KOPT-K1 (cell line): Measurements from ENCODE around the gene RIC3.

Source experiments
- H3K27ac ChIP-seq: fragments of 200-600 bp; sonication (generic); 2 replicates; pipeline ENCODE4 v1.5.1; 2016; ENCODE audit warnings: antibody characterized with exemption, mild to moderate bottlenecking, low read depth, low read length; ENCODE audit not compliant: poor library complexity, severe bottlenecking
- H3K36me3 ChIP-seq: fragments of 200-600 bp; sonication (generic); 2 replicates; pipeline ENCODE4 v1.5.1; 2017; ENCODE audit warnings: antibody characterized with exemption, mild to moderate bottlenecking, low read length, moderate library complexity; ENCODE audit not compliant: insufficient read depth
- H3K9me3 ChIP-seq: fragments of 200-600 bp; sonication (generic); 2 replicates; pipeline ENCODE4 v1.5.1; 2017; ENCODE audit warnings: antibody characterized with exemption, low read length, mild to moderate bottlenecking; ENCODE audit not compliant: insufficient read depth, poor library complexity, severe bottlenecking

RIC3 gene

GRCh38 chr11:8092587-8093424 is 76.0 kb downstream of the RIC3 start:
- Histone ChIP-seq H3K36me3 (no peaks in the 10 kb centered on the region), H3K9me3 (no peaks in the 10 kb centered on the region), H3K27ac (no peak overlapping the region)

DNA sequence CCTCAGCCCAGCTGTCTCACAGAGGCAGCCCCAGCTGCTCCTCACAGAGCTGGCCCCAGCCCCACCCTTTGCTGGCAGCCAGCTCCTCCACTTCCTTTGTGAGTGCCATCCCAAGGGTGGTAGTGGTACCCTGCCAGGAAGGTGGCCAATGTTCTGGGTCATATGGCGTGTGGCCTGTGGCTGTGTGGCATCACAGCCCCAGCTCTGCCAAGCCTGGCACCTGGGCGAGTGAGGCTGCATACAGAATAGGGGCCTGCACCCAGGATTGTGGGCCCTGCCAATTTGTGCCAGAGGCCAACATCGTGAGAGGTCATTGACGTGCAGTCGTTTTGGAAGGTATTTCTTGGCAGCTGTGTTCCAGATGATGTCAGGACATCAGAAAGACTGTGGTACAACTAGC is 77.1 kb downstream of the RIC3 start:
- H3K27ac ChIP-seq: no peak overlapping the region
- H3K36me3 ChIP-seq: no peaks in the 10 kb centered on the region
- no peaks in the 10 kb centered on the region for H3K9me3 ChIP-seq

GRCh38 chr11:8090756-8091155 is 78.1 kb downstream of the RIC3 start:
- Histone ChIP-seq H3K36me3 (no peaks in the 10 kb centered on the region), H3K9me3 (no peaks in the 10 kb centered on the region), H3K27ac (no peak overlapping the region)

GRCh38 chr11:8089791-8090510 is 78.9 kb downstream of the RIC3 start:
- Histone ChIP-seq H3K27ac (no peak overlapping the region), H3K36me3 (no peaks in the 10 kb centered on the region), H3K9me3 (no peaks in the 10 kb centered on the region)

DNA sequence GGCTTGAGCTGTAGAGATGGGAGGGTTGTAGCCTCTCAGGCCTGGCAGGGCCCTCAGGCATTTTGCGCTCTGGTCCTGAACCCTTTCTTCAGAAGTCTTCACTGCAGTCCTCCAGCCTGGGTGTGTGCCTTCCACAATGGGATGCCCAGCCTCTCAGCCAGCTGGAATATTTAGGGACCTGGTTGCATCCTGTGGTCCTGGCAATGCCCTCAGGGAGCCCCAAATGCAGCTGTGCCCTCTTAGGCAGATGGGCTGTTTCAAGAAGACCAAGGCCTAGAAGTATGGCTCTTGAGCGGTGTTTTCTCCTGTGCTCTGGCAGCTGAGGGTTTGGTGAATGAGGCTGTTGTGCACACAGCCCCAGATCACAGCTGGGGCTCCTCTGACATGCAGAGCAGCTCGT is 81.1 kb downstream of the RIC3 start:
- H3K9me3 ChIP-seq: no peaks in the 10 kb centered on the region
- no peak overlapping the region for H3K27ac ChIP-seq
- H3K36me3 ChIP-seq: no peaks in the 10 kb centered on the region

DNA sequence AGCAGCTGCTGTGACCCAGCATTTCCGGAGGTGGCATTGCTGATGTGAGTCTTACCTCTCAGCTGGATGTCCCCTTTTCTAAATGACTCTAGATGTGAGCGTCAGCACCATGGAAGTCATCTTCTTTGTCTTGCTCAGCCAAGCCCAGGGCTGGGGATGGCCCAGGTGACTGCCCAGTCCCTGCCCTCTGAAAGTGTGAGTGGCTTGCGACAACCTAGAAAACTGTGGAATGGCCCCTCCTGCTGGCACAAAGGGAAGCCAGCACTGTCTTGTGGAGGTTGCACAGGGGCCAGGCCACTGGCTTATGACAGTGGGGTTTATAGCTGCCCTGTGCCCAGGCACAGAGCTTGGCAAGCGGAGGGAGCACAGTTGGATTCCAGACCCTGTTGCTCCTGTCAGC is 81.6 kb downstream of the RIC3 start:
- no peaks in the 10 kb centered on the region for H3K36me3 ChIP-seq
- H3K9me3 ChIP-seq: no peaks in the 10 kb centered on the region
- no peak overlapping the region for H3K27ac ChIP-seq

GRCh38 chr11:8086571-8086970 is 82.3 kb downstream of the RIC3 start:
- Histone ChIP-seq H3K36me3 (no peaks in the 10 kb centered on the region), H3K27ac (no peak overlapping the region), H3K9me3 (no peaks in the 10 kb centered on the region)

GRCh38 chr11:8086001-8086479 is 82.8 kb downstream of the RIC3 start:
- no peaks in the 10 kb centered on the region for H3K36me3 ChIP-seq
- no peaks in the 10 kb centered on the region for H3K9me3 ChIP-seq
- no peak overlapping the region for H3K27ac ChIP-seq

GRCh38 chr11:8085011-8085645 is 83.7 kb downstream of the RIC3 start:
- H3K9me3 ChIP-seq: no peaks in the 10 kb centered on the region
- no peaks in the 10 kb centered on the region for H3K36me3 ChIP-seq
- no peak overlapping the region for H3K27ac ChIP-seq

- Histone ChIP-seq H3K36me3 (no peaks in the 10 kb centered on the region), H3K9me3 (no peaks in the 10 kb centered on the region), H3K27ac (no peak overlapping the region)
These were observed 84.5 kb downstream of the RIC3 start for GRCh38 chr11:8084352-8084751.

DNA sequence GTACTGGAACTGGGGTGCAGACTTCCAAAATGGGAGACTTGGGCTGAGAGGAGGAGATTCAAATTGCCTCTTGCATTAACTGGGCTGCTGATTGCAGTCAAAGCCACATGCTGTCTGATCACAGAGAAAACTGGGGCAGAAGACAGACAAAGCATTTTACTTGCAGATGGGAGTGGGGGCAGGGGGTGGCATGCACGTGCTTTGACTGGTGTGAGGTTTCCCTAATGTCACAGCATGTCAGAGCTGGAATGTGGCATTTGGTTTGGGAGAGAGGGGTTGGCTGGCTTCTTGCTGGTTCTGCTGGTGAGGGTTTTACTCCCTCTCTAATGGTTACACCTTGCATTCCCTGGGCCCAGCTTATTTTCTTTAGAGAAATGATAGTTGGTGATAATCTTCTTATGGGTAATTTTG is 84.9 kb downstream of the RIC3 start:
- Histone ChIP-seq H3K9me3 (no peaks in the 10 kb centered on the region), H3K27ac (no peak overlapping the region), H3K36me3 (no peaks in the 10 kb centered on the region)

DNA sequence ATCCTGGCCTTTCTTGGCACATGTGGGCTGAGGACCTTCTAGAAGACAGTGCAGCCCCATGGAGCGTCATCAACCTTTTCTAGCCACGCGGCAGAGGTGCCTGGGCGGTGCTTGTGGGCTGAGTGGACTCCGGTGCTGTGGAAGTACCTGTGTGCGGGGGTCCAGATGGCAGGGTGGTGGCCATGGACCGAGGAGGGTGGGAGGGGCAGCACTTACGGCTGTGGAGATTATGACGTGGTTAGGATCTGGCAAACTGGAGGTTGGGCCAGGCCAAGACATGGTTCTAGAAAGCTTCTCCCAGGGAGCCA is 85.8 kb downstream of the RIC3 start:
- H3K9me3 ChIP-seq: no peaks in the 10 kb centered on the region
- H3K36me3 ChIP-seq: no peaks in the 10 kb centered on the region
- no peak overlapping the region for H3K27ac ChIP-seq

- Histone ChIP-seq H3K9me3 (no peaks in the 10 kb centered on the region), H3K27ac (no peak overlapping the region), H3K36me3 (no peaks in the 10 kb centered on the region)
These were observed 86.3 kb downstream of the RIC3 start for GRCh38 chr11:8082391-8083087.

DNA sequence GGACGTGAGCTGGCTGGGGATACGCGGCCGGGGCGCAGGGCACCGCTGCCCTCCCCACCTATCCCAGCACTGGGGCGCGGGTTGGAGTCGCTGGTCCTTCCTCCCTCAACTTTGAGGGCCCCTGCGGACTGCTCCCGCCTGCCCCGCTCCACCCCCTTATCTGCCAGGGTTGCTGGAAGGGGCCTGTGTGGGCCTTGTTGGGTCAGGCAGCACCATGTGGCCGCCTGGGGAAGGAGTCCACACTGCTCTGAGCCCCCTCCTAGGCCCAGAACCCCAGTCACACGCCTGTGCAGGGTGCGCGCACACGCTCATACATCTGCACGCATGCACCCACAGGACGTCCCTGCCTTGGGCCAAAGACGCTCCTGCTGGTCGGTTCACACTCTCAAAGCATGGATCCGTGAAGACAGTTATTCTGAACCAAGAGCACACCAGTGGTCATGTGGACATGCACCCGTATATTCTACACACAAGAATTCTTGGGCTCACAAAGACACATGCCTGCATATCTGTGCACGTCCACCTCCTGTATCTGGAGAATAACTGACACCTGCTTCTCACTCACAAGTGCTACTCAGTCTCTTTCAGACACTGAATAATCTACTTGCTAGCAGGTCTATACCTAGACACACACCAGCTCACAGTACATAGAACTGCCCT is 87.1 kb downstream of the RIC3 start:
- H3K36me3 ChIP-seq: no peaks in the 10 kb centered on the region
- no peaks in the 10 kb centered on the region for H3K9me3 ChIP-seq
- H3K27ac ChIP-seq: no peak overlapping the region
